GM18861 (cell line): ENCODE results near the gene TOPBP1.
"Not testable (repeated sequence)": the region's sequence is repeated elsewhere in the genome, so short reads cannot be mapped to it uniquely, and the experiment has no call there.

ENCODE experiments used
- ATAC-seq: cut with Tn5 transposase; IDR thresholded peaks from one replicate; pipeline ENCODE4 v1.9.1; 2021; ENCODE audit not compliant: unreplicated experiment

TOPBP1 gene

GRCh38 chr3:133573054-133573628 is 88.6 kb downstream of the TOPBP1 start:
- ATAC-seq: peak; percentile 57

- ATAC-seq: peak; percentile 35
Measured at GRCh38 chr3:133572158-133573053, 89.3 kb downstream of the TOPBP1 start.

- ATAC-seq: no peak
Measured at GRCh38 chr3:133570937-133571320, 90.8 kb downstream of the TOPBP1 start.

- no peak for ATAC-seq
Measured at GRCh38 chr3:133570139-133570936, 91.4 kb downstream of the TOPBP1 start.

GRCh38 chr3:133568294-133569014 is 93.3 kb downstream of the TOPBP1 start:
- no peak for ATAC-seq

GRCh38 chr3:133563816-133564215 is 97.9 kb downstream of the TOPBP1 start:
- no peak for ATAC-seq

GRCh38 chr3:133563186-133563591 is 98.6 kb downstream of the TOPBP1 start:
- no peak for ATAC-seq

- ATAC-seq: no peak
Measured at GRCh38 chr3:133562376-133562775, 99.4 kb downstream of the TOPBP1 start.

GRCh38 chr3:133561679-133562078 is 100.1 kb downstream of the TOPBP1 start:
- no peak for ATAC-seq

- not testable (repeated sequence) for ATAC-seq
Measured at GRCh38 chr3:133551589-133551988, 110.2 kb downstream of the TOPBP1 start.
